Endothelial cell of umbilical vein (primary cell): ENCODE data around the gene PABPC1L. TPM values are rescaled to one million over a fixed set of nuclear protein-coding genes. Genes with fewer than 3 reads are reported as not detected.

Source experiments
- BruUV-seq: library from RNA; stranded (reverse); fragments of 400-500 nt; replicated peaks from 2 replicates; lab custom pipeline; 2021; lab: Mats Ljungman, UMichigan
- CTCF ChIA-PET: fragments of 300-600, 350-600 bp; sonication (Branson Sonifier 250); formaldehyde crosslinking; loops from one replicate; lab custom pipeline; 2021; ENCODE audit warnings: antibody characterized with exemption, inconsistent platforms; lab: Charles Lee
- POLR2A ChIA-PET: fragments of 300-600, 350-600 bp; sonication (Branson Sonifier 250); formaldehyde crosslinking; loops from one replicate; lab custom pipeline; 2021; ENCODE audit warnings: antibody characterized with exemption, inconsistent platforms; lab: Charles Lee
- DNase-seq: peaks from one replicate; pipeline ENCODE4 v3.0.0-alpha.2; 2011; ENCODE audit warnings: low read depth, low spot score
- FAIRE-seq: peaks from 2 replicates; lab custom pipeline; 2011; peaks lifted over from hg19 to GRCh38; lab: Jason Lieb, UNC
- H2AFZ ChIP-seq: 2 replicates; pipeline ENCODE4 v1.6.0; 2012; ENCODE audit warnings: low read depth, low read length, control low read depth, inconsistent platforms
- H3K27ac ChIP-seq: 2 replicates; pipeline ENCODE4 v1.5.1; 2011; ENCODE audit warnings: low read depth, mild to moderate bottlenecking, control low read depth, low read length, moderate library complexity; ENCODE audit not compliant: insufficient read depth
- H3K27me3 ChIP-seq, 2 experiments: 2 replicates each; pipeline versions ENCODE4 v1.6.0 to v1.6.1; 2011; ENCODE audit warnings: low read length in 2 of 2, mixed read lengths in 1 of 2; ENCODE audit not compliant: control insufficient read depth in 2 of 2, insufficient read depth in 2 of 2
- H3K36me3 ChIP-seq, 2 experiments: 2 replicates in 1 of 2; 3 replicates in 1 of 2; pipeline ENCODE4 v1.5.1; 2011; ENCODE audit warnings: low read length in 2 of 2, mild to moderate bottlenecking in 1 of 2, moderate library complexity in 1 of 2; ENCODE audit not compliant: control insufficient read depth in 2 of 2, insufficient read depth in 2 of 2; ENCODE audit errors: extremely low read depth in 1 of 2
- H3K4me1 ChIP-seq: 3 replicates; pipeline ENCODE4 v1.5.1; 2011; ENCODE audit warnings: mild to moderate bottlenecking, low read length; ENCODE audit not compliant: control insufficient read depth, insufficient read depth; ENCODE audit errors: extremely low read depth
- H3K4me2 ChIP-seq: 2 replicates; pipeline ENCODE4 v1.6.1; 2011; ENCODE audit warnings: low read length, control low read depth, mixed read lengths; ENCODE audit not compliant: insufficient read depth
- H3K4me3 ChIP-seq, 3 experiments: fragments of 200-600 bp in 1 of 3; sonication (generic), shearing (Covaris generic) in 1 of 3; replicated peaks in 1 of 3; 2 replicates each; pipeline ENCODE4 v1.5.1; 2011 to 2016; ENCODE audit warnings: control low read depth in 3 of 3, low read length in 3 of 3, mild to moderate bottlenecking in 2 of 3, inconsistent platforms in 1 of 3, low read depth in 1 of 3, moderate library complexity in 1 of 3; ENCODE audit not compliant: insufficient read depth in 1 of 3
- H3K79me2 ChIP-seq: 2 replicates; pipeline ENCODE4 v1.6.0; 2012; ENCODE audit warnings: low read length, inconsistent platforms; ENCODE audit not compliant: control insufficient read depth, insufficient read depth
- H3K9ac ChIP-seq: replicated peaks from 2 replicates; pipeline ENCODE3; 2011; ENCODE audit warnings: low read length, control low read depth; ENCODE audit not compliant: insufficient read depth; ENCODE audit errors: extremely low read depth
- H3K9me1 ChIP-seq: replicated peaks from 3 replicates; pipeline ENCODE4 v1.6.0; 2011; ENCODE audit warnings: mild to moderate bottlenecking, low read length; ENCODE audit not compliant: control insufficient read depth, insufficient read depth; ENCODE audit errors: extremely low read depth
- H3K9me3 ChIP-seq: replicated peaks from 2 replicates; pipeline ENCODE4 v1.5.1; 2012; ENCODE audit warnings: low read length, inconsistent platforms; ENCODE audit not compliant: control insufficient read depth, insufficient read depth
- H4K20me1 ChIP-seq: replicated peaks from 2 replicates; pipeline ENCODE3; 2011; ENCODE audit warnings: mild to moderate bottlenecking, low read length; ENCODE audit not compliant: control insufficient read depth, insufficient read depth; ENCODE audit errors: extremely low read depth
- EZH2 ChIP-seq: IDR thresholded peaks from 2 replicates; pipeline ENCODE4 v1.6.1; 2012; ENCODE audit warnings: borderline replicate concordance, low read depth, mild to moderate bottlenecking, moderate library complexity, low read length, inconsistent platforms; ENCODE audit not compliant: severe bottlenecking
- FOS ChIP-seq: IDR thresholded peaks from 2 replicates; pipeline ENCODE4 v1.6.1; 2011; ENCODE audit warnings: mild to moderate bottlenecking, low read length, moderate library complexity, borderline replicate concordance; ENCODE audit not compliant: insufficient read depth
- GATA2 ChIP-seq: IDR thresholded peaks from 2 replicates; pipeline ENCODE4 v1.7.0; 2011; ENCODE audit warnings: low read depth, mild to moderate bottlenecking, moderate library complexity, mixed read lengths, low read length; ENCODE audit not compliant: insufficient read length, insufficient read depth
- JUN ChIP-seq: IDR thresholded peaks from 2 replicates; pipeline ENCODE4 v1.6.1; 2011; ENCODE audit warnings: borderline replicate concordance, low read depth; ENCODE audit not compliant: insufficient read length, insufficient read depth
- MAX ChIP-seq: IDR thresholded peaks from 2 replicates; pipeline ENCODE4 v1.6.1; 2011; ENCODE audit not compliant: insufficient read depth, insufficient read length
- MYC ChIP-seq: IDR thresholded peaks from one replicate; pipeline ENCODE4 v1.6.1; 2011; ENCODE audit warnings: mild to moderate bottlenecking, low read depth, low read length
- POLR2A ChIP-seq: IDR thresholded peaks from 2 replicates; pipeline ENCODE4 v1.6.1; 2012; ENCODE audit warnings: low read depth, mild to moderate bottlenecking, control low read depth, low read length
- POLR2AphosphoS5 ChIP-seq: IDR thresholded peaks from 2 replicates; pipeline ENCODE4 v1.6.1; 2012; ENCODE audit warnings: low read depth, mild to moderate bottlenecking, control low read depth, low read length, moderate library complexity; ENCODE audit not compliant: insufficient read depth
- dilution Hi-C: fragments of 300-500 bp; cut with MboI; formaldehyde crosslinking; loops from one replicate; pipeline ENCODE4 v1.15.0; 2019; ENCODE audit warnings: low sequenced_read_pairs; ENCODE audit not compliant: extremely low pct_ligation_motif_present
- intact Hi-C: fragments of 100-400 bp; cut with micrococcal nuclease; formaldehyde crosslinking; loops from one replicate; pipeline ENCODE4 v1.10.0; 2022
- polyA plus RNA-seq, 4 experiments: library from polyadenylated mRNA; depleted of rRNA in 3 of 4; stranded (reverse) in 3 of 4; unstranded in 1 of 4; fragments of >200 nt; gene quantifications; 2 replicates each; pipeline versions ENCODE4 v1.2.1 to v1.2.3, GENCODE V29; 2011 to 2012; ENCODE audit warnings: missing spikeins in 1 of 4
- total RNA-seq: library from RNA; stranded (reverse); gene quantifications from 2 replicates; pipeline ENCODE4 v1.2.3, GENCODE V29; 2021

PABPC1L gene
- total and polyA plus RNA-seq, 2 donors (not counting 3 experiments of a cell fraction or from before 2014, with no cell fraction given): 7.8 to 12.6 TPM

- Histone ChIP-seq H3K4me2 (peak overlapping the region; percentile 87), H2AFZ (no peak overlapping the region), H3K9me1 (no peaks in the 10 kb centered on the region), H3K27me3 (no peaks in the 10 kb centered on the region), H3K9ac (peak overlapping the region; percentile 98), H3K36me3 (peaks cover 0 to 5% of the 10 kb centered on the region in 2 experiments), H3K27ac (peak overlapping the region; percentile 84), H3K4me1 (peaks cover 33% of the 10 kb centered on the region), H4K20me1 (peaks cover 19% of the 10 kb centered on the region), H3K79me2 (peaks cover 63% of the 10 kb centered on the region), H3K4me3 (peak overlapping the region; percentile 89 to 98 (median 97)), H3K9me3 (no peaks in the 10 kb centered on the region)
- DNase-seq (no peak), FAIRE-seq (peak; percentile 42)
- POLR2A ChIA-PET: no interaction called here
- dilution Hi-C loops: no loop called here
- BruUV-seq: TSS peak; percentile 21
- intact Hi-C loops: loop anchor here (2.0 to 10.0 kb wide), 5 partner anchors 14 to 1808 kb away; partner anchors contain the start of gene TTPAL
- CTCF ChIA-PET: no interaction called here
- TF ChIP-seq JUN: no peak
- TF ChIP-seq POLR2A: no peak
- no peak for TF ChIP-seq EZH2
- TF ChIP-seq POLR2AphosphoS5: no peak
Observed at GRCh38 chr20:44886828-44887227, 23.0 kb upstream of the PABPC1L start.

- H2AFZ ChIP-seq: no peak overlapping the region
- H3K4me2 ChIP-seq: peak overlapping the region; percentile 87
- no TSS peak for BruUV-seq
- FAIRE-seq (no peak), DNase-seq (no peak)
- H3K9ac ChIP-seq: peak overlapping the region; percentile 22
- TF ChIP-seq POLR2A (no peak), JUN (no peak), MAX (no peak), MYC (no peak), POLR2AphosphoS5 (no peak), FOS (no peak), GATA2 (no peak), EZH2 (no peak)
- intact Hi-C loops: loop anchor here (2.0 to 10.0 kb wide), 5 partner anchors 13 to 1807 kb away; partner anchors contain the start of gene TTPAL
- ChIA-PET CTCF (interaction anchor here (0.9 to 2.1 kb wide), 7 partner anchors 10 to 194 kb away, joined by 3 to 12 read pairs (median 3); partner anchors contain the start of gene PABPC1L), POLR2A (no interaction called here)
- no peaks in the 10 kb centered on the region for H3K27me3 ChIP-seq
- peaks cover 23% of the 10 kb centered on the region for H4K20me1 ChIP-seq
- peaks cover 0 to 5% of the 10 kb centered on the region in 2 experiments for H3K36me3 ChIP-seq
- H3K4me3 ChIP-seq: peak overlapping the region in 1 of 3 experiments; percentile 97
- dilution Hi-C loops: no loop called here
- H3K9me3 ChIP-seq: no peaks in the 10 kb centered on the region
- H3K4me1 ChIP-seq: peaks cover 33% of the 10 kb centered on the region
- H3K79me2 ChIP-seq: peaks cover 70% of the 10 kb centered on the region
- H3K9me1 ChIP-seq: no peaks in the 10 kb centered on the region
- no peak overlapping the region for H3K27ac ChIP-seq
Observed at GRCh38 chr20:44887466-44887865, 22.4 kb upstream of the PABPC1L start.
